ENCODE data around the gene ARHGAP1.

ARHGAP1 gene

DNA sequence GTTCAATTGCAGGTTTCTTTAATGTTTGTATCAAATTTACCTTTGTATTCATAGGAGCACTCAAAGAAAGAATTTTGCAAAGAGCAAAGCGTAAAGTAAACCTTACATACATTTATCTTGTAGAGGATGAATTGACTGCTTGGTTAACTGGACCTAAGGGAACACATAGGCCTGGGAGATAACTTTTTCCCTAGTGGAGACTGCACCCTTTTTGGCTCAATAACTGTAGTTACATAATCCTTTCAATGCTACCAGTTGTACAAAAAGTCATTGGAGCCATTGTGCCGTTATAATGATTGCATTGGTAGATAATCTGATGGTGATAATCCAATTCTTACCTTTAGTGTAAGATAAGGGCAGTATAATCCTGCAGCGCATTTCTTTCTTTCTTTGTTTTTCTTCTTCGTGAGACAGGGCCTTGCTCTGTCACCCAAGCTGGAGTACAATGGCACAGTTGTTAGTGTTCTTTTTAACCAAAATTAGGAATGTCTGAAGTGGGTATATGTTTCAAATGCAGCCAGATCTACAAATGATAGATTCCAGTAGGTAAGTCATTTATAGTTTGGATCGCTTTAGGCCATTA lies 64.8 kb downstream of the ARHGAP1 start:
- no peak for DNase-seq

DNA sequence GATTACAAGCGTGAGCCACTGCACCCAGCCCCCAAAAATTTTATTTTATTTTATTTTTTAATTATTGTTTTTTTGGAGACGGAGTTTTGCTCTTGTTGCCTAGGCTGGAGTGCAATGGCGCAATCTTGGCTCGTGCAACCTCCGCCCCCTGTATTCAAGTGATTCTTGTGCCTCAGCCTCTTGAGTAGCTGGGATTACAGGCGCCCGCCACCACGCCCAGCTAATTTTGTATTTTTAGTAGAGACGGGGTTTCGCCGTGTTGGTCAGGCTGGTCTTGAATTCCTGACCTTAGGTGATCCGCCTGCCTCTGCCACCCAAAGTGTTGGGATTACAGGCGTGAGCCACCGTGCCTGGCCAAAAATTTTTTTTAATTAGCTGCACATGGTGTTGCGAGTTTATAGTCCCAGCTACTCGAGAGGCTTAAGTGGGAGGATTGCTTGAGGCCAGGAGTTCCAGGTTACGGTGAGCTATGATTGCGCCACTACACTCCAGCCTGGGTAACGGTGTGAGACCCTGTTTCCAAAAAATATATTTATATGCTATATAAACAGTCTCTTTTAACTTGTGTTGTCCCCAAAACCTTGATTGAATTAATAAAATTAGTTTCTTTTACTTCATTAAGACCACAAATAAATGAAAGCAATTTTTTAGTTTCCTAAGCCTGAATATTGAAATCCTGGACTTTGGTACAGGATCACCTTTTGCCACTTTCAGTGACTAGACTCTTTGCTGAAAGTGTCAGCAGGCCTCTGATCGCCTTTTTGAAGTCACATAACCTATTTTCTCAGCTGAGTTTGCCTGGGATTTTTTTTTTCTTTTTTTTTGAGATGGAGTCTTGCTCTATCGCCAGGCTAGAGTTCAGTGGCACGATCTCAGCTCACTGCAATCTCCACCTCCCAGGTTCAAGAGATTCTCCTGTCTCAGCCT lies 66.9 kb downstream of the ARHGAP1 start:
- DNase-seq, result no peak

DNA sequence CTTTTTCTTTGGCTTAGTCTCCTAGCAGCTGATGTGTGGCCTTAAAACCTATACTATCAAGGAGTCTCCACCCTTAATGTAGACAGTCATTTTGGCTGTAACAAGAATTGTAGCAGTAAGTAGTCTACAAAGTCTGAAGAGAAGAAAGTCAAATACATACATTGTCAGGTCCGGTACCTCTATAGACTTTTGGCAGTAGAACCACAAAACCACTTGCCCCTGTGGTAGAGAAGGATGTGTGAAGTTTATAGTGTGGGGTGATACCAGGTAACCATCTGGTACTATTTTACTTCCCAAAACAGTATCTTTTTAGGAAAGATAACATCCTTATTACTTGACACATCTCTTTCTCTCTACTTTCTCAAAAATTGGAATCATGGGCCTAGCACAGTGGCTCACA lies 67.9 kb downstream of the ARHGAP1 start:
- no peak for DNase-seq

DNA sequence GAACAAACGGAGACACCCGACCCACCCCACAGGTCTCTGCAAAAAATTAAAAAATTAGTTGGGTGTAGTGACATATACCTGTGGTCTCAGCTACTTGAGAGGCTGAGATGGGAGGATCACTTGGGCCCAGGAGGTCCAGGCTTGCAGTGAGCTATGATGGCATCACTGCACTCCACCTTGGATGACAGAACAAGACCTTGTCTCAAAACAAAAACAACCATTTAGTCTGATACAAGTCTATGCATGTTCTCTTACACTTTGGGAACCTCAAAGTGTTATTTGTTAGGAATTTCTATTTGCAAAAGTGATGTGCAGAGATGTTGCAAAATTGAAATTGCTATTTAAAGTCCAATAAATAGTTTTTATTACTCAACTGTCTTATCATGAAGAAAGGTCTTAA lies 68.7 kb downstream of the ARHGAP1 start:
- no peak for DNase-seq

DNA sequence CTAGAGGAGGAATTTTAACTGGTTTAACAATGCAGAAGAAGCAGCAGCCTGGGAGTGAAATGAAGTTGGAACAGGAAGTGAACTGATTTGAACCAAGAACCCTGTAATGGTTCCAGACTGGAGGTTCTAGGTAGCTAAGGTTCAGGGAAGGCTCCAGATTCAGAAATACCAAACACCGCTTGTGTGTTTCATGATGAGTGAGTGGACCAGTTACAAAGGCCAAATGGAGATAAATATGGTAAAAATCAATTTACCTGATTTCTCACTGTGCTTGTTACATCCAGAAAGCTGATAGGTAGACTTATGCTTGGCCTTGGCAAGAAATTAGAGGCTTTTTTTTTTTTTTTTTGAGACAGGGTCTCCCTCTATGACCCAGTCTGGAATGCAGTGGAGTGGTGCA lies 70.2 kb downstream of the ARHGAP1 start:
- no peak for DNase-seq

DNA sequence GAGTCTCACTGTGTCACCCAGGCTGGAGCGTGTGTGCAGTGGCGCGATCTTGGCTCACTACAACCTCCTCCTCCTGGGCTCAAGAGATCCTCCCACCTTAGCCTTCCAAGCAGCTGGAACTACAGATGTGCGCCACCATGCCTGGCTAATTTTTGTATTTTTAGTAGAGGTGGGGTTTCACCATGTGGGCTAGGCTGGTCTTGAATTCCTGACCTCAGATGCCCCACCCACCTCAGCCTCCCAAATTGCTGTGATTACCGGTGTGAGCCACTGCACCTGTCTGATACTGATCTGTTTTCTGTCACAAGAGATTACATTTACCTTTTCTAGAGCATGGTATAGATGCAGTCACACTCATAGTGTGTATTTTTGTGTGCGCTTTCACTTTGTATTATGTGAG lies 71.5 kb downstream of the ARHGAP1 start:
- peak; percentile 17 for DNase-seq

Data from activated CD8-positive, alpha-beta memory T cell treated with anti-CD3 and anti-CD28 coated beads, Interleukin-2, amount 50 U/mL, for 48 hours (primary cell).